Lower lobe of right lung (tissue), 2 donors: ENCODE data around the gene PRRT1. TPM values are rescaled to one million over a fixed set of nuclear protein-coding genes. Genes with fewer than 3 reads are reported as not detected.

Experiments
- ATAC-seq, 2 donors: fragments of 200-7000 bp; cut with Tn5 transposase; one replicate each; pipeline ENCODE4 v1.9.1; 2020 to 2022; ENCODE audit warnings: mild to moderate bottlenecking in 2 of 2, moderate library complexity in 2 of 2
- DNase-seq: peaks from one replicate; pipeline ENCODE4 v3.0.0-alpha.2; 2020
- H3K27ac ChIP-seq: fragments of 200-600 bp; one replicate; pipeline ENCODE4 v1.8.0; 2022
- H3K27me3 ChIP-seq: fragments of 200-600 bp; one replicate; pipeline ENCODE4 v1.8.0; 2022; ENCODE audit warnings: low read depth
- H3K36me3 ChIP-seq: fragments of 200-600 bp; one replicate; pipeline ENCODE4 v1.8.0; 2022; ENCODE audit warnings: mild to moderate bottlenecking
- H3K4me1 ChIP-seq: fragments of 200-600 bp; one replicate; pipeline ENCODE4 v1.8.0; 2022
- H3K4me3 ChIP-seq: fragments of 200-600 bp; one replicate; pipeline ENCODE4 v1.8.0; 2022; ENCODE audit warnings: mild to moderate bottlenecking
- H3K9me3 ChIP-seq: fragments of 200-600 bp; one replicate; pipeline ENCODE4 v1.8.0; 2022
- CTCF ChIP-seq: fragments of 200-600 bp; IDR thresholded peaks from one replicate; pipeline ENCODE4 v1.8.0; 2022; ENCODE audit warnings: antibody characterized with exemption, mild to moderate bottlenecking
- intact Hi-C: fragments of 100-400 bp; cut with DNase I; formaldehyde crosslinking; loops from one replicate; pipeline ENCODE4 v1.11.0; 2022
- total RNA-seq: library from RNA; stranded (reverse); fragmentation: NEBNext Ultra II Directional; extraction: Animal tissue kit (Norgen Biotek cat#: 25700); gene quantifications from one replicate; pipeline ENCODE4 v1.2.1, GENCODE V29; 2021
- donor health status: DM: no; HTN: yes; CAD: no; lungs with severe emphysema.

The PRRT1 gene
- total RNA-seq, 1 donor from 2014 or later = 1.2 TPM

- Histone ChIP-seq H3K9me3 (no peaks in the 10 kb centered on the region), H3K27me3 (no peaks in the 10 kb centered on the region), H3K4me3 (no peak overlapping the region), H3K36me3 (peaks cover 45% of the 10 kb centered on the region), H3K4me1 (peaks cover 70% of the 10 kb centered on the region), H3K27ac (peak overlapping the region; percentile 85)
- DNase-seq (no peak), ATAC-seq (no peak)
- intact Hi-C loops = no loop called here
- TF ChIP-seq CTCF = no peak
Observed at GRCh38 chr6:32114796-32115195, 36.9 kb downstream of the PRRT1 start.

GRCh38 chr6:32113386-32114352 is 38.1 kb downstream of the PRRT1 start:
- H3K4me1 ChIP-seq = peaks cover 66% of the 10 kb centered on the region
- intact Hi-C loops = no loop called here
- peaks cover 35% of the 10 kb centered on the region for H3K36me3 ChIP-seq
- DNase-seq (peak; percentile 79), ATAC-seq (peak; percentile 77 to 86)
- peak; percentile 29 for TF ChIP-seq CTCF
- H3K9me3 ChIP-seq = no peaks in the 10 kb centered on the region
- peak overlapping the region; percentile 85 for H3K27ac ChIP-seq
- no peak overlapping the region for H3K4me3 ChIP-seq
- H3K27me3 ChIP-seq = no peaks in the 10 kb centered on the region

- Histone ChIP-seq H3K4me1 (peaks cover 62% of the 10 kb centered on the region), H3K27ac (peak overlapping the region; percentile 85), H3K4me3 (no peak overlapping the region), H3K36me3 (peaks cover 23% of the 10 kb centered on the region), H3K9me3 (no peaks in the 10 kb centered on the region), H3K27me3 (no peaks in the 10 kb centered on the region)
- no peak for ATAC-seq
- no peak for TF ChIP-seq CTCF
- DNase-seq = no peak
- intact Hi-C loops = no loop called here
Observed at GRCh38 chr6:32112431-32112980, 39.2 kb downstream of the PRRT1 start.

DNA sequence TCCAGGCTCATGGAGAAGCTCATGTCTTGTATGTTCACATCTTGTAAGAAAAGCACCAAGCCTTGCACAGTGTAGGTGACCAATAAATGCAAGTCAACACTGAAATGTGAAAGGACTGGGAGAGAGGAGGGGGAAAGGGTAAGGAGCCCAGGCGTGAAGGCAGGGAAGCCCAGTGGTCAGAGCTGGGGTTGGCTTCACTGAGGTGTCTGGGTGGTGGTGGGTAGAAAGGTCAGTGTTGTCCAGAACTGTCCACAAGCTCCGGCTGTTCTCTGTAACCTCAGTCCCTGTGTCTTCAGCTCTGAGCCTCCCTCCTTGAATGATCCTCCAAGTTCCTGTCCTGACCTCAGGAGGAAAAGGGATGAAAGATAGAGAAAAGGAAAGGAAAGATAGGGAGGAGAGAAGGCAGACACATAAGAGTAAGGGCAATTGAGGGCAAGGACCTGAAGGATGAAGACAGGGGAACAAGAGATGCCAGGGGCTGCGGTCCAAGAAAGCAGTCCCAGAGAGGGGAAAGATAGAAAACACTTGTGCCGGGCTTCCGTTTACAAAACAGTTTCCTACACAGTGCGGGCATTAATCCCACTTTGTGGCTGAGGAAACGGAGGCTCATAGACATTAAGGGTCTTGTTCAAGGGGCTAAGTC is 40.2 kb downstream of the PRRT1 start:
- Histone ChIP-seq H3K27ac (peak overlapping the region; percentile 85), H3K9me3 (no peaks in the 10 kb centered on the region), H3K27me3 (no peaks in the 10 kb centered on the region), H3K4me3 (no peak overlapping the region), H3K4me1 (peaks cover 72% of the 10 kb centered on the region), H3K36me3 (peaks cover 13% of the 10 kb centered on the region)
- ATAC-seq (no peak), DNase-seq (no peak)
- no peak for TF ChIP-seq CTCF
- intact Hi-C loops = no loop called here

DNA sequence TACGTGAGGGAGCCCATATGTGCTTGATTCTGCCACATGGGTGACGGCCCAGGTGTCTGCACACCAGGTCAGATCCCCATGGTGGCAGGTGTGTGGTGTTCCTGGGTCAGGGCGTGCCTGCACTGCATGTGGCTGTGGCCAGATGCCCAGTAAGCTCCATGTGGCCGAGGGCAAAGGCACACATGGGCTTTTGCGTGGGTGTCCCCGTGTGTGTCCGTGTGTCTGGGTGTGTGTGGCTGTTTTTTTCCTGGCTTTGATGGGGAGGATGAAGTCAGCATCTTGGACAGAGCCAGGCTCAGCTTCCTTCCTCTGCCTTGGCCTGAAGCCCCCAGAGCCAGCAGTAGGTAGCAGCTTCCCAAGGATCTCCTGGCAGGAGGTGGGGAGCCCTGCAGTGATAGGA is 41.1 kb downstream of the PRRT1 start:
- H3K27ac ChIP-seq = peak overlapping the region; percentile 85
- intact Hi-C loops = no loop called here
- no peak for TF ChIP-seq CTCF
- no peaks in the 10 kb centered on the region for H3K27me3 ChIP-seq
- DNase-seq = no peak
- H3K4me3 ChIP-seq = no peak overlapping the region
- H3K36me3 ChIP-seq = peaks cover 4% of the 10 kb centered on the region
- H3K4me1 ChIP-seq = peaks cover 79% of the 10 kb centered on the region
- no peaks in the 10 kb centered on the region for H3K9me3 ChIP-seq
- no peak for ATAC-seq
